Lung (tissue), 12 donors: Measurements from ENCODE around the gene HLF. TPM values are rescaled to one million over a fixed set of nuclear protein-coding genes. Genes with fewer than 3 reads are reported as not detected.

Experiments used
- ATAC-seq: fragments of 200-7000 bp; cut with Tn5 transposase; one replicate; pipeline ENCODE4 v1.9.1; 2020; ENCODE audit warnings: moderate number of reproducible peaks; ENCODE audit not compliant: insufficient read depth, low FRiP score
- DNase-seq, 3 donors: peaks; one replicate each; pipeline ENCODE4 v3.0.0-alpha.2; 2013 to 2017
- H3K27ac ChIP-seq, 2 donors: one replicate each; pipeline ENCODE4 v1.5.1; 2013; ENCODE audit warnings: mild to moderate bottlenecking in 2 of 2, moderate library complexity in 2 of 2, control low read depth in 1 of 2, inconsistent platforms in 1 of 2, low read depth in 1 of 2, low read length in 1 of 2
- H3K27me3 ChIP-seq, 3 donors: one replicate each; pipeline ENCODE4 v1.5.1; 2013; ENCODE audit warnings: low read length in 2 of 3; ENCODE audit not compliant: control insufficient read depth in 3 of 3, insufficient read depth in 3 of 3
- H3K36me3 ChIP-seq, 4 donors: one replicate each; pipeline ENCODE4 v1.5.1; 2013; ENCODE audit warnings: low read length in 4 of 4, mild to moderate bottlenecking in 1 of 4, moderate library complexity in 1 of 4; ENCODE audit not compliant: control insufficient read depth in 4 of 4, insufficient read depth in 4 of 4
- H3K4me1 ChIP-seq, 5 donors: one replicate each; pipeline ENCODE4 v1.5.1; 2013; ENCODE audit warnings: low read length in 5 of 5, mild to moderate bottlenecking in 2 of 5, moderate library complexity in 1 of 5; ENCODE audit not compliant: control insufficient read depth in 5 of 5, insufficient read depth in 5 of 5
- H3K4me3 ChIP-seq: one replicate; pipeline ENCODE4 v1.5.1; 2013; ENCODE audit warnings: mild to moderate bottlenecking, control low read depth, moderate library complexity
- H3K9ac ChIP-seq, 2 donors: one replicate each; pipeline ENCODE4 v1.5.1; 2013; ENCODE audit warnings: low read length in 2 of 2, control low read depth in 1 of 2; ENCODE audit not compliant: insufficient read depth in 1 of 2
- H3K9me3 ChIP-seq, 4 donors: one replicate each; pipeline ENCODE4 v1.5.1; 2013; ENCODE audit warnings: low read length in 3 of 4, mild to moderate bottlenecking in 1 of 4, moderate library complexity in 1 of 4; ENCODE audit not compliant: control insufficient read depth in 4 of 4, insufficient read depth in 3 of 4
- WGBS, 2 donors: extraction: QIAGEN DNeasy Blood & Tissue Kit; methylation state at CpG; one replicate each; pipeline ENCODE4 v1.1.7; 2013; 5-methylcytosine and 5-hydroxymethylcytosine counted together
- polyA plus RNA-seq, 2 donors: library from polyadenylated mRNA; stranded (reverse); fragments of 200-250 nt; gene quantifications; one replicate each; pipeline ENCODE4 v1.2.1, GENCODE V29; 2013
- total RNA-seq, 2 donors: library from RNA; depleted of rRNA in 1 of 2; stranded (reverse); fragments of >200 nt in 1 of 2; gene quantifications; one replicate each; pipeline ENCODE4 v1.2.1, GENCODE V29; 2014 to 2021
- TF ChIP-seq, protein P1 (sequence below): IDR thresholded peaks from 2 replicates; pipeline ENCODE4 v1.5.1; 2012; ENCODE audit warnings: mild to moderate bottlenecking; ENCODE audit errors: control extremely low read depth, extremely low read depth
- donor health status: control.
- donor health status: control.
- donor health status: Bipolar disorder and iron deficiency.
- donor health status: healthy.
- donor health status: DM: yes; HTN: yes; CAD: no.

The HLF gene
- total and polyA plus RNA-seq, 4 donors, result 3.2 to 21.3 (median 7.9) TPM

DNA sequence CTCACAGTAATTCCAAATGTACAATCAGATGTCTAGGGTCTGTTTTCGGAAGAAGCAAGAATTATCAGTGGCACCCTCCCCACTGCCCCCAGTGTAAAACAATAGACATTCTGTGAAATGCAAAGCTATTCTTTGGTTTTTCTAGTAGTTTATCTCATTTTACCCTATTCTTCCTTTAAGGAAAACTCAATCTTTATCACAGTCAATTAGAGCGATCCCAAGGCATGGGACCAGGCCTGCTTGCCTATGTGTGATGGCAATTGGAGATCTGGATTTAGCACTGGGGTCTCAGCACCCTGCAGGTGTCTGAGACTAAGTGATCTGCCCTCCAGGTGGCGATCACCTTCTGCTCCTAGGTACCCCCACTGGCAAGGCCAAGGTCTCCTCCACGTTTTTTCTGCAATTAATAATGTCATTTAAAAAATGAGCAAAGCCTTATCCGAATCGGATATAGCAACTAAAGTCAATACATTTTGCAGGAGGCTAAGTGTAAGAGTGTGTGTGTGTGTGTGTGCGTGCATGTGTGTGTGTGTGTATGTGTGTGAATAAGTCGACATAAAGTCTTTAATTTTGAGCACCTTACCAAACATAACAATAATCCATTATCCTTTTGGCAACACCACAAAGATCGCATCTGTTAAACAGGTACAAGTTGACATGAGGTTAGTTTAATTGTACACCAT lies 59.7 kb downstream of the HLF start:
- H3K9ac ChIP-seq, result no peak overlapping the region
- TF ChIP-seq, protein P1, sequence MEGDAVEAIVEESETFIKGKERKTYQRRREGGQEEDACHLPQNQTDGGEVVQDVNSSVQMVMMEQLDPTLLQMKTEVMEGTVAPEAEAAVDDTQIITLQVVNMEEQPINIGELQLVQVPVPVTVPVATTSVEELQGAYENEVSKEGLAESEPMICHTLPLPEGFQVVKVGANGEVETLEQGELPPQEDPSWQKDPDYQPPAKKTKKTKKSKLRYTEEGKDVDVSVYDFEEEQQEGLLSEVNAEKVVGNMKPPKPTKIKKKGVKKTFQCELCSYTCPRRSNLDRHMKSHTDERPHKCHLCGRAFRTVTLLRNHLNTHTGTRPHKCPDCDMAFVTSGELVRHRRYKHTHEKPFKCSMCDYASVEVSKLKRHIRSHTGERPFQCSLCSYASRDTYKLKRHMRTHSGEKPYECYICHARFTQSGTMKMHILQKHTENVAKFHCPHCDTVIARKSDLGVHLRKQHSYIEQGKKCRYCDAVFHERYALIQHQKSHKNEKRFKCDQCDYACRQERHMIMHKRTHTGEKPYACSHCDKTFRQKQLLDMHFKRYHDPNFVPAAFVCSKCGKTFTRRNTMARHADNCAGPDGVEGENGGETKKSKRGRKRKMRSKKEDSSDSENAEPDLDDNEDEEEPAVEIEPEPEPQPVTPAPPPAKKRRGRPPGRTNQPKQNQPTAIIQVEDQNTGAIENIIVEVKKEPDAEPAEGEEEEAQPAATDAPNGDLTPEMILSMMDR, result no peak
- no peak overlapping the region for H3K4me3 ChIP-seq
- H3K27ac ChIP-seq, result no peak overlapping the region
- ATAC-seq, result no peak
- no peak for DNase-seq
- no peaks in the 10 kb centered on the region for H3K36me3 ChIP-seq
- H3K9me3 ChIP-seq, result peaks cover 0 to 1% (median 0%) of the 10 kb centered on the region in 4 donors
- 93% methylated on average over 9 of the region's 9 CpGs for WGBS, 2 donors
- peaks cover 0 to 71% (median 0%) of the 10 kb centered on the region in 5 donors for H3K4me1 ChIP-seq
- no peaks in the 10 kb centered on the region for H3K27me3 ChIP-seq

- peaks cover 0 to 74% (median 0%) of the 10 kb centered on the region in 5 donors for H3K4me1 ChIP-seq
- H3K27me3 ChIP-seq, result no peaks in the 10 kb centered on the region
- 51 to 73% methylated on average over 2 of the region's 2 CpGs for WGBS, 2 donors
- H3K27ac ChIP-seq, result no peak overlapping the region
- DNase-seq (peak; percentile 85 to 98 (median 98)), ATAC-seq (no peak)
- H3K4me3 ChIP-seq, result no peak overlapping the region
- H3K9ac ChIP-seq, result no peak overlapping the region
- no peaks in the 10 kb centered on the region for H3K36me3 ChIP-seq
- TF ChIP-seq, protein P1, result no peak
- H3K9me3 ChIP-seq, result peaks cover 0 to 1% (median 0%) of the 10 kb centered on the region in 4 donors
These were observed 60.6 kb downstream of the HLF start for GRCh38 chr17:55325406-55325805.

GRCh38 chr17:55326030-55326429 lies 61.3 kb downstream of the HLF start:
- Histone ChIP-seq H3K4me1 (peaks cover 0 to 68% (median 0%) of the 10 kb centered on the region in 5 donors), H3K36me3 (no peaks in the 10 kb centered on the region), H3K4me3 (no peak overlapping the region), H3K27me3 (no peaks in the 10 kb centered on the region), H3K9me3 (peaks cover 0 to 1% (median 0%) of the 10 kb centered on the region in 4 donors), H3K27ac (no peak overlapping the region), H3K9ac (no peak overlapping the region)
- ATAC-seq, result no peak
- TF ChIP-seq, protein P1, result no peak
- no peak for DNase-seq
- 90 to 93% methylated on average over 7 of the region's 7 CpGs for WGBS, 2 donors
